NCI-H526 (cell line): ENCODE results near the gene CFAP54.
"Not testable (repeated sequence)": the region's sequence is repeated elsewhere in the genome, so short reads cannot be mapped to it uniquely, and the experiment has no call there.

Source experiments
- DNase-seq, 2 experiments: peaks; one replicate each; lab custom pipeline; 2025; lab: John Stamatoyannopoulos, UW

Gene CFAP54

GRCh38 chr12:96478011-96478410, 11.4 kb upstream of the CFAP54 start:
- no peak for DNase-seq

- DNase-seq = no peak
Measured at GRCh38 chr12:96482086-96482485, 7.3 kb upstream of the CFAP54 start.

- no peak for DNase-seq
Measured at GRCh38 chr12:96483116-96483515, 6.3 kb upstream of the CFAP54 start.

GRCh38 chr12:96486751-96487613, 2.4 kb upstream of the CFAP54 start:
- no peak for DNase-seq

GRCh38 chr12:96487634-96488033, 1.7 kb upstream of the CFAP54 start:
- no peak for DNase-seq

- DNase-seq = no peak
Measured at GRCh38 chr12:96493106-96493505, 3.7 kb downstream of the CFAP54 start.

- DNase-seq = not testable (repeated sequence)
Measured at GRCh38 chr12:96494154-96494553, 4.8 kb downstream of the CFAP54 start.

- no peak for DNase-seq
Measured at GRCh38 chr12:96495155-96495554, 5.8 kb downstream of the CFAP54 start.

- no peak for DNase-seq
Measured at GRCh38 chr12:96495841-96496545, 6.6 kb downstream of the CFAP54 start.

- DNase-seq = no peak
Measured at GRCh38 chr12:96496944-96497343, 7.6 kb downstream of the CFAP54 start.

GRCh38 chr12:96497855-96498254, 8.5 kb downstream of the CFAP54 start:
- no peak for DNase-seq

- no peak for DNase-seq
Measured at GRCh38 chr12:96500693-96501092, 11.3 kb downstream of the CFAP54 start.

- peak in 1 of 2 experiments; percentile 8 for DNase-seq
Measured at GRCh38 chr12:96501133-96501761, 11.9 kb downstream of the CFAP54 start.

GRCh38 chr12:96501908-96502307, 12.5 kb downstream of the CFAP54 start:
- DNase-seq = no peak

GRCh38 chr12:96502477-96502876, 13.1 kb downstream of the CFAP54 start:
- no peak for DNase-seq

GRCh38 chr12:96502949-96503532, 13.7 kb downstream of the CFAP54 start:
- DNase-seq = no peak

- DNase-seq = no peak
Measured at GRCh38 chr12:96503976-96504375, 14.6 kb downstream of the CFAP54 start.

GRCh38 chr12:96506776-96507175, 17.4 kb downstream of the CFAP54 start:
- DNase-seq = no peak

- no peak for DNase-seq
Measured at GRCh38 chr12:96510306-96510764, 21.0 kb downstream of the CFAP54 start.

- DNase-seq = no peak
Measured at GRCh38 chr12:96513166-96513565, 23.8 kb downstream of the CFAP54 start.

GRCh38 chr12:96513681-96514080, 24.3 kb downstream of the CFAP54 start:
- DNase-seq = no peak

- DNase-seq = peak; percentile 90 to 92
Measured at GRCh38 chr12:96514328-96514727, 25.0 kb downstream of the CFAP54 start.
